ENCODE data around the gene SHISA7.
"Not testable (repeated sequence)": the region's sequence is repeated elsewhere in the genome, so short reads cannot be mapped to it uniquely, and the experiment has no call there.

The SHISA7 gene

DNA sequence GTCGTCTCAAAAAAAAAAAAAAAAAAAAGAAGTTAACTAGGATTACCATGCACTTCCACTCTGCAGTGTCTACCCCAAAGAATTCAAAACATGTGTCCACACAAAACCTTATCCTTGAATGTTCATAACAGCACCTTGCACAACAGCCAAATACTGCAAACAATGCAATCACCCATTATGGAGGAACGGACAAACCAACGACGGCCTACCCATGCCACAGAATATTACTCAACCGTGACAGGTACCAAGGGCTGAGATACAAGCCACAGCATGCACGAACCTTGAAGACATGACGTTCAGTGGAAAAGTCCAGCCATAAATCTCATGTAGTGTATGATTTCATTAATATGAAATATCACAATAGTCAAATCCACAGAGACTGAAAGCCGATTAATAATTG, 3.0 kb upstream of the SHISA7 start:
- no peak for DNase-seq (ENCODE audit: low read depth in 2 of 2)

DNA sequence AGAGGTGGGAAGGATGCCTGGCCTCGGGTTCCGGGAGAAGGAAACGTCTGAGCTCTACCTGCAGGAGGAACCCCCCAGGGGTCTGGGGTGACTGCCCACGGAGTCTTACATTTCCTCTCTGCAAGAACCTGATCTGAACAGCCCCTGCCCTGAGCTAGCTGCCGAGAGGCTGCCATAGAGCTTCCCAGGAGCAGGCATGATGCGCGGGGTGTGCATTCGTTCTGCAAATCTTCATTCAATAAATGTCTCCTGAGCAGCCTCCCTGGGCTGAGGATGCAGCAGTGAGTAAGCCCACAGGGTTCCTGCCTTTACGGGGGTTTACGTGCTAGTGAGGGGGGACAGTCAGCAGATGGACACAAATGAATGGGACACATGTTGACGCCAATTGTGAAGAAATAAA, 1.5 kb upstream of the SHISA7 start:
- DNase-seq (ENCODE audit: low read depth in 2 of 2), result no peak

DNA sequence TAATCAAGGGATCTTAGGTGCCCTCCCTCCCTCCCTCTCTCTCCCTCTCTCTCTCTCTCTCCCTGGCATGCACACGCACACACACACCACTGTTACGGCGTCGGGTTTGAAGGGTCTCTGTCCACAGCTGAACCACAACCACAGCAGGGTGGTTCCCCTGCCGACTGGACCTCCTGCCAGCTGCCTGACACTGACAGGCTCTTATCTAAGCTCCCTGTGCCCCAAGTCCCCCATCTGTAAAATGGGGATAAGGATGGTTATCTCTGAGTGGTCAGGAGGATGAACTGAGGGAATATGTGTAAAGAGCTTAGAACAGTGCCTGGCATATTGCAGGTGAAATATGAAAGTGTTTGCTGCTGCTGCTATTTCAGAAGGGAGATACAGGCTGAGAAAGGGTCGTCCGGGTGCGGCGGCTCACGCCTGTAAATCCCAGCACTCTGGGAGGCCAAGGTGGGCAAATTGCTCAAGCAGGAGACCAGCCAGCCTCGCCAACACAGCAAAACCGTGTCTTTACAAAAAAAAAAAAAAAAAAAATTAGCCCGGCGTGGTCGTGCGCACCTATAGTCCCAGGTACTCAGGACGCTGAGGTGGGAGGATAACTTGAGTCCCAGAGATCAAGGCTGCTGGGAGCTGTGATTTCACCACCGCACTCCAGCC, 852 bp upstream of the SHISA7 start:
- no peak for DNase-seq (ENCODE audit: low read depth in 2 of 2)

DNA sequence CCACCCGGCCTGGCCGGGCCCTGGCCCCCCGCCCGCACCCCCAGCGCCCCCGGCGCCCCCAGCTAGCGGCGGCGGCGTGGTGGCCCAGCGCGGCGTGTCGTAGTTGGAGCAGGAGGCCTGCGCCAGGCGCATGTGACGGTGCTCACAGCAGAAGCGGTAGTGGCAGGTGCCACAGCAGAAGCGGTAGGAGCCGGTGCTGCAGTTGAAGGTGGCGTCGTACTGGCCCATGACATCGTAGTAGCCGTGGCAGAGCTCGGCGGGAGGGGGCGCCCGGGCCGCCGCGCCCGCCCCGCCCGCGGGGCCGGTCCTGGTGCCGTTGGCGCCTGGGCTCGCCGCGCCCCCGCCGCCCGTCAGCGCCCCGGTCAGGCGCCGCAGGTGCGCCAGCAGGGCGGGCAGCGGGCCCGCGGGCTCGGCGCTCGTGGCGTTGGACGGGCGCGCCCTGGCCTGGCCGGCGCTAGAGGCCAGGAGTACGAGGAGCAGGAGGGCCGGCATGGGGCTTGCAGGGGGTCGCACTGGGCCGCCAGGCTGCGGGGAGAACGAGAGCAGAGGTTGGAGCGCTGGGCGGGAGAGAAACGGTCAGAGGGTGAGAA, 633 bp downstream of the SHISA7 start:
- DNase-seq (ENCODE audit: low read depth in 2 of 2), result no peak

DNA sequence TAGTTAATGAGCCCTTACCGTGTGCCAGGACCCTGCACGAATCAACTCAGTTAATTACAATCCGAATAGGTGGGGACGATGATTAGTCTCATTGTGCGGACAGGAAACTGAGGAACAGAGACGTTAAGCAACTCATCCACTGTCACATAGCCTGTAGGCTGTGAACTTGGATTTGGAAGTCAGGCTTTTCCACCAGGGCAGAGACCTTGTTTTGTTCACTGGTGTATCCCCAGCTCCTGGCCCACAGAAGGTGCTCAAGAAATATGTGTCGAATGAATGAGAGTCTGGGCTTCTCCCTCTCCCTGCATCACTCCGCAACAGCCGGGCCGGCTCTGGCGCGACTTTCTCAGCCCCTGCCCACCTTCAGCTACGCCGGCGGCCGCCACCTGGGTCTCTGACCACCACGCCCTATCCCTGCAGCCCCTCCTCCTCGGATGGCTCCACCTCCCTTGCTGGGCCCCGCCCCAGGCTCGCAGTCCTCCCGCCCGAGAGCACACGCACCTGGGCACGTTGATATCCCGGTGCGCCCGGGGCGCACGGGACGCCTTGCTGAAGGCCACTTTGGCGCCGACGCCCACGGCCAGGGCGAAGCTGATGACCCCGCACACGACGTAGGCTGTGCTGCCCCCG, 1.3 kb downstream of the SHISA7 start:
- DNase-seq (ENCODE audit: low read depth in 2 of 2), result no peak

DNA sequence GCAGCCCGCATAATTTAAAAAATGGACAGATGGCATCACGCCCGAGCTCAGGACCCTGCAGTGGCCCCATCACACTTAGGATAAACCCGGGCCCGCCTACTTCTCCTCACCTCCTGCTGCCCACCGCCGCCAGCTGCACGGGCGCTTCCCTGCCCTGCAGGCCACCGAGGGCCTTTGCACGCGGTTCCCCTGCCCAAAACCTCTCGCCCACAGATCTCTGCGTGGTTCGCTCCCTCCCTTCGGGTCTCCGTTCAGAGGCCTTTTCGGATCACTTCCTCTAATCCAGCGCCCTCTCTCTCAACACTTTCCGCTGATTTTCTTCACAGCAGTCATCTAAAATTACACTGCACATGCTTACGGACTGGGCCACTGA, 1.8 kb downstream of the SHISA7 start:
- no peak for DNase-seq (ENCODE audit: low read depth in 2 of 2)

DNA sequence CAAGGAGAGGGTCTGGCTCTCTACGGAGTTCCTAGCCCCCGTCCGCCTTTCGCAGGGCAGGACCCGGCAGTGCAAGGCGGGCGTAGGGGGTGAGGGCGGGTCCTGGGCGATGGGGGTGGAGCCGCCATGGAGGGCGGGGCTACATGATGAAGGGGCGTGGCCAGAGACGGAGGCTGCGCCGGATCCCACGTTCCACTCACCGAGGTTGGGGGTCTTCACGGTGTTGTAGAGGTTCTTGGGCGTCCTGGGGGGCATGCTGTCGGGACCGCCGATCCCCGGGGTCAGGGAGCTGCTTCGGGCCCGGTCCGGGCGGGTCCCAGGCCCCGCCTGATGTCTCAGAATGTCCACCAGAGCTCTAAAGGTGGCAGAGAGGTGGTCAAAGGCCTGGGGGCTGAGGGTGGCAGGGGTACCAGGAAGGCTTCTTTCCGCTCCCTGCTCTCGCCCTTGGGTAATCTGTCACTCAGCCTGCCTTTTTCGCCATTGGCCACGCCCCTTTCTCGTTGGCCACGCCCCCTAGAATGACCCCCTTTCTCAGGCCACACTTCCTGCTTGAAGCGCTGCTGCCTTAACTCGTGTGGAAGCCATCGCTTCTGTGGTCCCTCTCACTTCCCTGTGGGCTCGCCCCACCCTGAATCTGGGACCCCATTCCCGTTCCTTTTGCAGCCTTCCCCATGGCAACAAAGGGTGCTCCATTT, 2.5 kb downstream of the SHISA7 start:
- DNase-seq (ENCODE audit: low read depth in 2 of 2), result no peak

DNA sequence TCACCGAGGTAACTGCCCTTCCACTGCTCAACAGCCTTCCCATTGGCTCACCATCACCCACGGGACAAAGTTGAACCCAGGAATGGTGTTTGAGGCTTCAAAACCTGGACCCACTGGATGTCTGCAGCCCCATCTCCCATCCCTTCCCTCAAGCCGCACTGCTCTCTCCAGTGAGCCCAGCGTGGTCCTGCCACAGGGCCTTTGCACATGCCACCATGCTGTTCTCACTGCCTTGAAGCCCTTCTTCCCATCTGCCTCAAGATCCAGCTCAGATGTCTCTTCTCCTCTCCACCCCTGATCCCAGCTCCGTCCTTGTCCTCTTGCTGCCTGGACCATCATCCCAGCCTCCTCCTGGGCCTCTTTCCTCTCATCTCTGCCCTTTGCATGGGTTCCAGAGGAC, 4.0 kb downstream of the SHISA7 start:
- no peak for DNase-seq (ENCODE audit: low read depth in 2 of 2)

DNA sequence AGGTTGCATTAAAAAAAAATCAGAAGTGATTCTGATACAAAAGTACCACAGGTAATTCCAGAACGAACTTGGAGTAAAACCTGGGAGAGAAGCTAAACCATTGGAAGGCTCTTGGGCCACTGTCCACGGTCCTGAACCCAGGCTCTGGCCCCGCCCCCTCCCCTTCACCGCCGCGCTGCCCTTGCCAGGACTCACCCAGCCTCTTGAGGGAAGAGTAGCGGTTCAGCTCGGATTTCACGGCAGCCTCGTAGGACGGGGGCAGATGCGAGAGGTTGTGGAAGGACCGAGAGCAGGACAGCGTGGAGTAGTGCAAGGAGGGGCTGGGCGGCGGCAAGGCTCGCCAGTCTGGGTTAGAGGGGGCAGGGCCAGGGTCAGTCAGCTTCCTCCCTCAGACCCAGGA, 5.7 kb downstream of the SHISA7 start:
- no peak for DNase-seq (ENCODE audit: low read depth in 2 of 2)

DNA sequence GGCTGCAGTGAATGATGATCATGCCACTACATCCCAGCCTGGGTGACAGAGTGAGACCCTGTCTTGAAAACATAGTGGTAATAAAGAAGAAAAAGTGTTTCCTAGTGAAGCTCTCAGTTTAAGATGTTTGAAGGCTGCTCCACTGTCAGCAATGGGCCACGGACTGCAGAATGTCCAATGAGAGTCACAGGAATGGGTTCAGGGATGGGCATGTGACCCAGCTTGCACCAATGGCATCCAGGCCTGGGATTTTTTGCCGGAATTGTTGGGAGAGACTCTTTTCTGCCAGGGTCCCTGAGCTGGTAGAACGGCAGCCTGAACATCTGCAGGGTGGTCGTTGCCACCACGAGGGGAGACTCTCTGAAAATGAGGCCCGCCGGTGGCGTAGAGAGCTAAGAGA, 6.3 kb downstream of the SHISA7 start:
- DNase-seq (ENCODE audit: low read depth in 2 of 2), result no peak

DNA sequence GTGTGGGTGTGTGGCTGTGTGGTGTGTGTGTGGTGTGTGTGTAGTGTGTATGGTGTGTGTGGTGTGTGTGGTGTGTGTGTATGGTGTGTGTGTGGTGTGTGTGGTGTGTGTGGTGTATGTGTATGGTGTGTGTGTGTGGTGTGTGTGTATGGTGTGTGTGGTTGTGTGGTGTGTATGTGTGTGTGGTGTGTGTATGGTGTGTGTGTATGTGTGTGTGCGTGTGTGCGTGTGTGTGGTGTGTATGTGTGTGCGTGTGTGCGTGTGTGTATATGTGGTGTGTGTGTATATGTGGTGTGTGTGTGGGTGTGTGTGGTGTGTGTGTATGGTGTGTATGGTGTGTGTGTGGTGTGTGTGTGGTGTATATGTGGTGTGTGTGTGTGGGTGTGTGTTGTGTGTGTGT, 8.1 kb downstream of the SHISA7 start:
- DNase-seq (ENCODE audit: low read depth in 2 of 2), result no peak

DNA sequence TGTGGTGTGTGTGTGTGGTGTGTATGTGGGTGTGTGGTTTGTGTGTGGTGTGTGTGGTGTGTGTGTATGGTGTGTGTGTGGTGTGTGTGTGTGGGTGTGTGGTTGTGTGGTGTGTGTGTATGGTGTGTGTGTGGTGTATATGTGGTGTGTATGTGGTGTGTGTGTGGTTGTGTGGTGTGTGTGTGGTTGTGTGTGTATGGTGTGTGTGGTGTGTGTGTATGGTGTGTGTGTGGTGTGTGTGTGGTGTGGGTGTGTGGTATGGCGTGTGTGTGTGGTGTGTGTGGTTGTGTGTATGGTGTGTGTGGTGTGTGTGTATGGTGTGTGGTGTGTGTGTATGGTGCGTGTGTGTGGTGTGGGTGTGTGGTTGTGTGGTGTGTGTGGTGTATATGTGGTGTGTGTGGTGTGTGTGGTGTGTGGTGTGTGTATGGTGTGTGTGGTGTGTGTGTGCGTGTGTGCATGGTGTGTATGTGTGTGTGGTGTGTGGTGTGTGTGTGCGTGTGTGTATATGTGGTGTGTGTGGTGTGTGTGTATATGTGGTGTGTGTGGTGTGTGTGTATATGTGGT, 8.7 kb downstream of the SHISA7 start:
- no peak for DNase-seq (ENCODE audit: low read depth in 2 of 2)

DNA sequence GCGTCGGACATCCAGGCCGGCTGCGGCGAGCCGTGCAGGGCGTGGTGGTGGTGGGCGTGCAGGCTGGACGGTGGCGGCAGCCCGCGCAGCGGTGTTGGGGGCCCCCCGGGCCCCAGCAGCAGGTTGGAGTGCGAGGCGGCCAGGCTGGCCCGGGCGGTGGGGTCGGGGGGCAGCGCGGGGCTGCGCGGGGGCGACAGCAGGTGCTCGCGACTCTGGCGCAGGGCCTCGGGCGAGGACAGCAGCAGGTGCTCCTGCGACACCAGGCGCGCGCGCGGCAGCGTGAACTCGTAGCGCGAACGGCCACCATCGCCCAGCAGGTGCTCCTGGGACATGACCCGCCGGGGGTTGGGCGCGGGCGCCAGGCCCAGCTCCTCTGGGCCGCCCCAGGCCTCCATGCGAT, 9.8 kb downstream of the SHISA7 start:
- no peak for DNase-seq (ENCODE audit: low read depth in 2 of 2)

DNA sequence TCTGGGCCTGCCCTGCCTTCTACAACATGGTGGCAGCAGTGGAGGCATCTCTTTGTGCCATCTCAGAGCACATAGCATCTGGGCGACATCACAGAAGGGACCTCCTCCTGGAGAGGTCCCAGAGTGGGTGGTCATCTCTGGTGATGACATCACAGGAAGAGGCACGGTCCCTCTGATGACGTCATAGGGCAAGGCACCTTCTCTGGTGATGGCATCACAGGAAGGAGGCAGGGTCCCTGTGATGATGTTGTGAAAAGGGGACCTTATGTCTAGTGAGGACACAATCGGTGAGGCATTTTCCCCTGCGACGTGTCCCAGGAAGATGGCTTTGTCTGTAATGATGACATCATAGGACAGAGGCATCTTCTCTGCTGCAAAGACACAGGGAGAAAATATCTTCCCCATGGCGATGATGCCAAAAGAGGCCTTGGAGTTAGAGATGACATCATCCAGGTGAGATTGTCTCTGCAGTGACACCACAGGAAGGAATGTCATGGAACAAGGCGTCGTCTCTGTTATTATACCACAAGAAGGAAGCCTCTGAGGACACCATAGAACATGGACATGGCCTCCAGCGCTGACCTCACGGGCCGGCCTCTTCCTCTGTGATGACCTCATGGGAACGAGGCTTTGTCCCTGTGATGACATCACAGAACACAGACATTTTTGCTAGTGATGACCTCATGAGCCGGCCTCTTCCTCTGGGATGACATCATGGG, 10.7 kb downstream of the SHISA7 start:
- DNase-seq (ENCODE audit: low read depth in 2 of 2), result no peak

DNA sequence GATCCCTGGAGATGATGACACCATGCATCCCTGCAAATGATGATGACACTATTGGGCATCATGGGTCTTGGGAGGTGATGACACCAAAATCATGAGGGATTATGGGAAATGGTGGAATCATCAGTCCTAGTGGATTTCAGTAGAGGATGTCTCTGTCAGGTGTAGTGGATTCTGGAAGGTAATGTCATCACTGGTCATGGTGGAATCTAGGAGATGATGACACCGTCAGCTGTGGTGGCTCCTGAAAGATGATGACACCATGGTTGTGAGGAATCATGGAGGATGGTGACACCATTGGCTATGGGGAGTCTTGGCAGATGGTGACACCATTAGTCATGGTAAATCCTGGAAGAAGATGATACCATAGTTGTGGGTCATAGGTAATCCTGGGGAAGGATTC, 11.9 kb downstream of the SHISA7 start:
- no peak for DNase-seq (ENCODE audit: low read depth in 2 of 2)

DNA sequence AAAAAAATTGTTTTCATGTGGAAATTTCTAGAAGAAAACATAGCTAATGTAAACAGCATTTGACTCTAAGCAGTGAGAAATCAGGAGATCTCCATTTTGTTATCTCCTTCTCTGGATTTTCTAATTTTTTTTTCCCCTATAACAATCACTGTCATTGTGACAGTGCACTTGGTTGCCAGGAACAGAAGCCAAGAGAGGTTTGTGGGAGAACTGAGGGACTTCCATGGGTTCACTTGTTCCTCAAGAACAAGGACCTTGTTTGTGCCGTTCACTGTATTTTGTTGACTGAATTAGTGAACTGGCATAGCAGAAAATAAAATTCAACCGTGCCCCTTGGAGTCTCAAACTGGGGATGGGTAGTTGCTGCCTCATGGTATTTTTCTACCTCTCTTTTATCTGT, 17.1 kb downstream of the SHISA7 start:
- DNase-seq (ENCODE audit: low read depth in 2 of 2), result no peak

DNA sequence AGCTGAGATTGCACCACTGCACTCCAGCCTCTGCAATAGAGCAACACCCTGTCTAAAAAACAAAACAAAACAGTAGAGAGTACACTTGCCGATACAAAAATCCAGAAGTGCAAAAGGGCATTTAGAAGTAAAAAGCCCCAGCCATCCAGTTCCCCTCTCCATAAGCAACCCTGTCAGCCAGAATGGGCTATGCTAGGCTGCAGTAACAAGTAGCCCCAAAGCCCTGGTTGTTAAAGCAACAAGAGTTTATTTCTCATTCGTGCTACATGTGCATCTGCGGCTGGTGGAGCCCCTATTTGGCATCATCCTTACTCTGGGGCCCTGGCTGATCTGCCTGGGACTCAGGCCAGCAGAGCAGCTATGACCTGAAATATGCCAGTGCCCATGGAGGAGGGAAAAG, 18.6 kb downstream of the SHISA7 start:
- DNase-seq (ENCODE audit: low read depth in 2 of 2), result no peak

DNA sequence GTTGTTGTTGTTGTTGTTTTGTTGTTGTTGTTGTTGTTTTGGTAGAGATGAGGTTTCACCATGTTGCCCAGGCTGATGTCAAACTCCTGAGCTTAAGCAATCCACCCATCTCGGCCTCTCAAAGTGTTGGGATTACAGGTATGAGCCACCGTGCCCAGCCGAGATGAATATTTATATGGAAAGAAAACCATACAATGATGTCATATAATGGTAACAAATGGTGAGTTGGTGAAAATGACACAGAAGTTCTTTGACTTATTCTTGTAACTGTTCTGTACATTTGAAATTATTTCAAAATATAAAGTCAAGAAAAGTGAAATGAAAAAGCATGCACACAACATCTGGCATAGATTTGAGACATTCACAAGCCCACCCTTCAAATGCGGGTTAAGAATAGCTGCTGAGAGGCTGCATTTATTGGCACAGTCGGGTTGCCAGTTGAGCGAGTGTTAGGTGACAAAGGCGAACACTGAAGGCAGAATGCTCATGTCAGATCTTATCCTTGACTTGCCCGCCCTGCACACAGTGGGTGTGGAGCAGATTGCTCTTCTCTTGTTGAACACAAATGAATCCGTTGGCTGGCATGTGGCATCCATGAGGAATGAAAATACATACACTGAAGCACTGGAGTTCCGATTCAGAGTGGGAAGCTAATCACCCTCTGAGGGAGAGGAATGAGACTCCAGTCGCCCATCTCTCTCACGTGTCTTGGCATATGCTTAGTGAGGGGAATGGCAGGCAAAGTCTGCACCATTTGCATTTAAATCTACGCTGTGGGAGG, 19.7 kb downstream of the SHISA7 start:
- DNase-seq (ENCODE audit: low read depth in 2 of 2), result no peak

DNA sequence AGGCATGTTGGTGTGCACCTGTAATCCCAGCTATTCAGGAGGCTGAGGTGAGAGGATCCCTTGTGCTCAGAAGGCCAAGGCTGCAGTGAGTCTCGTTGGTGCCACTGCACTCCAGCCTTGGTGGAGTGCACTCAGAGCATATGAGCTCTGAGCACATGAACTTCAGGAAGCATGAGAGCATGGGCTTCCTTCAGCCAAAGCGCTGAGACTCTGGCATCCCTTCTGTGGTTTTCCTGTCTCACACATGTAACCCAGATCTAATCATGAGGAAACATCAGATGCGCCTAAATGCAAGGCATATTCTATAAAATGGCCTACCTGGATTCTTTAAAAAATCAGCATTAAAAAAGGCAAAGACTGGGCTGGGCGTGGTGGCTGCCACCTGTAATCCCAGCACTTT, 21.8 kb downstream of the SHISA7 start:
- DNase-seq (ENCODE audit: low read depth in 2 of 2), result not testable (repeated sequence)

DNA sequence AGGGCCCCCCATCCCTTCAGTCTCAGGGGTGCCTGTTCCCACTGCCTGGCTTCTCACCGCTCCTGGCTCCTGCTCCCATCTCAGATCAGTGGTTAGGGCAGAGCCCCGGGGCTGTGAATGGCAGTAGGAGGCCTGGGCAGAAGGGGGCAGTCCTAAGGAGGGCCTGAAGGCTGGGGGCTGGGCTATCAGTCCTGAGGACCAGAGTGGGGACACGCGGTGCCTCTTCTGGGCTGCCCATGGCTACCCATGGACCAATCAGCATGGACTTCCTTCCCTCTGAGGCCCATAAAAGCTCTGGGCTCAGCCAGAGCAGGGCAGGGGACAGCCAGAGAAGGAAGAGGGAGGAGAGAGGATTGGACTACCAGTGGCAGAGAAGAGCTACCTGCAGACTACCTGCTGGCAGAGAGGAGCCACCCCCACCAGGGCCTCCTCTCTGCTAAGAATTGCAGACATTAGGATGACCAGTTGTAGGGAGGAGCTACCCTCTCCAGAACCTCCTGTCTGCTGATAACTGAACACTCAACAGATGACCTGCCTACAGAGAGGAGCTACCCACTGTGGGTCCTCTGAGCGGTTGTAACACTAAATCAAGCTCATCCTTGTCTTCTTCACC, 23.4 kb downstream of the SHISA7 start:
- no peak for DNase-seq (ENCODE audit: low read depth in 2 of 2)

DNA sequence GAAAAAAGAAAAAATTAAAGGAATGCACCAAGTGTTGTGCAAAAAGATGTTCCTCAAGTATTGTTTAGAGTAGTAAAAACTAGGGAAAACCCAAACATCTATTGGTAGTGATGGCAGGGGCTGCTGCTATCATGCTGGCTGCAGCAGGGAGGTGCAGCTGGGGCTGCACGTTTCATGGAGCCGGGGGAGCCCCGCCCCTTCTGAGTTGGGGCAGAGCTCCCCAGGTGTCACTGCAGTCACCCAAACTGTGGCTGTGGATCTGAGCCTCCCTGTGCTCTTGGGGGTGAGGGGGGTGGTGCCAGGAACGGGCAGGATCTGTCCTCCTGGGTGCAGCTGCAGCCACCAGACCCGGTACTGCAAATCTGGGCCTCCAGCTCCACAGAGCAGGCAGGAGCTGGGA, 24.0 kb downstream of the SHISA7 start:
- DNase-seq (ENCODE audit: low read depth in 2 of 2), result no peak
